SU-DHL-6 (cell line): ENCODE data around the gene NOL7.

Experiments used
- CTCF ChIP-seq: fragments of 200-600 bp; sonication (generic); IDR thresholded peaks from one replicate; pipeline ENCODE4 v1.5.1; 2017; ENCODE audit warnings: antibody characterized with exemption, mild to moderate bottlenecking, low read length, moderate library complexity; ENCODE audit not compliant: insufficient read depth, poor library complexity, severe bottlenecking
- EZH2phosphoT487 ChIP-seq: fragments of 200-600 bp; sonication (generic), shearing (Covaris generic); conservative IDR thresholded peaks from 2 replicates; pipeline ENCODE4 v1.6.1; 2018; ENCODE audit warnings: mild to moderate bottlenecking, antibody characterized with exemption, low read length, moderate library complexity, mixed read lengths

- no peak for TF ChIP-seq CTCF
- no peak for TF ChIP-seq EZH2phosphoT487
Measured at GRCh38 chr6:13593720-13594119, 21.4 kb upstream of the NOL7 start.
